Astrocyte (in vitro differentiated cells and primary cell): Measurements from ENCODE around the gene HBS1L.

Experiments
- CTCF ChIP-seq: IDR thresholded peaks from 2 replicates; pipeline ENCODE4 v1.5.1; 2011; ENCODE audit warnings: low read depth, mild to moderate bottlenecking, inconsistent platforms, low read length, moderate library complexity; ENCODE audit not compliant: insufficient read depth
- EZH2 ChIP-seq: IDR thresholded peaks from 2 replicates; pipeline ENCODE4 v1.6.1; 2012; ENCODE audit warnings: mild to moderate bottlenecking, low read length, inconsistent platforms; ENCODE audit not compliant: insufficient read depth

GRCh38 chr6:134974370-134974769 is 80.3 kb downstream of the HBS1L start:
- no peak for TF ChIP-seq CTCF
- TF ChIP-seq EZH2, result no peak
